Measurements from ENCODE around the gene CCDC32. TPM values are rescaled to one million over a fixed set of nuclear protein-coding genes. Genes with fewer than 3 reads are reported as not detected.
"Not testable (repeated sequence)": the region's sequence is repeated elsewhere in the genome, so short reads cannot be mapped to it uniquely, and the experiment has no call there.

The CCDC32 gene, protein sequence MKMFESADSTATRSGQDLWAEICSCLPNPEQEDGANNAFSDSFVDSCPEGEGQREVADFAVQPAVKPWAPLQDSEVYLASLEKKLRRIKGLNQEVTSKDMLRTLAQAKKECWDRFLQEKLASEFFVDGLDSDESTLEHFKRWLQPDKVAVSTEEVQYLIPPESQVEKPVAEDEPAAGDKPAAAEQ
- 26.9 and 44.0 TPM in 2 replicates for total RNA-seq

- peak; percentile 90 for DNase-seq (ENCODE audit: extremely low read depth, low read depth, low spot score)
Observed at GRCh38 chr15:40564591-40565332, at the start of gene CCDC32. Gene CCDC32 (minus strand): TSS chr15:40565042. CDS start chr15:40563015, 2,027 bp downstream.

- no peak for DNase-seq (ENCODE audit: extremely low read depth, low read depth, low spot score)
Observed at GRCh38 chr15:40613080-40613479, 48.2 kb upstream of the CCDC32 start.

GRCh38 chr15:40603935-40604334, 39.1 kb upstream of the CCDC32 start:
- no peak for DNase-seq (ENCODE audit: extremely low read depth, low read depth, low spot score)

GRCh38 chr15:40600956-40601355, 36.1 kb upstream of the CCDC32 start:
- DNase-seq (ENCODE audit: extremely low read depth, low read depth, low spot score): no peak

DNA sequence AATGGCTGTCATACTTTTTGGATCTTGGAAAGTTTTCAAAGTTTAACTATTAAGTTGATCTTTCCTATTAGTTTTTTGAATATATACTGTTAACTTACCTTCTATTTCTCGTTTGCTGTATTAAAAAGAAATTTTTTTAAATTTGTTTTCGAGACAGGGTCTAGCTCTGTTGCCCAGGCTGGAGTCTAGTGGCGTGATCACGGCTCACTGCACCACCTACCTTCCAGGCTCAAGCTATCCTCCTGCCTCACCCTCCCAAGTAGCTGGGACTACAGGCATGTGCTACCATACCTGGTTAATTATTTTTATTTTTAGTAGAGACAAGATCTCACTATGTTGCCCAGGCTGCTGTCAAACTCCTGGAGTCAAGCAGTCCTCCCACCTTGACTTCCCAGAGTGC, 33.8 kb upstream of the CCDC32 start:
- DNase-seq (ENCODE audit: extremely low read depth, low read depth, low spot score): no peak

- DNase-seq (ENCODE audit: extremely low read depth, low read depth, low spot score): no peak
Observed at GRCh38 chr15:40598126-40598525, 33.3 kb upstream of the CCDC32 start.

DNA sequence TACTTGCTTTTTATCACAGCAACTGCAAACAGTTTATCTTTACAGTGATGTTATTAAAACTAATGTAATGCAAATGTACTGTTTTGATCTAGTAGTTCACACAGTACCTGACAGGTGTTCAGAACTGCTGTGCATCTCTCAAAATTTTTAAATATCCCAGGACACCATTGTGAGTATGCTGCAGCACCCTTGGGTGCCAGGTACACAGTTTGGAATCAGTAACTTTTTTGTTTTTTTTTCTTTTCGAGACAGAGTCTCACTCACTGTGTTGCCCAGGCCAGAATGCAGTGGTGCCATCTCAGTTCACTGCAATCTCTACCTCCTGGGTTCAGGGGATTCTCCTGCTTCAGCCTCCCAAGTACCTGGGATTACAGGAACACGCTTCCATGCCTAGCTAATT, 32.2 kb upstream of the CCDC32 start:
- DNase-seq (ENCODE audit: extremely low read depth, low read depth, low spot score): no peak

GRCh38 chr15:40595773-40596172, 30.9 kb upstream of the CCDC32 start:
- DNase-seq (ENCODE audit: extremely low read depth, low read depth, low spot score): no peak

DNA sequence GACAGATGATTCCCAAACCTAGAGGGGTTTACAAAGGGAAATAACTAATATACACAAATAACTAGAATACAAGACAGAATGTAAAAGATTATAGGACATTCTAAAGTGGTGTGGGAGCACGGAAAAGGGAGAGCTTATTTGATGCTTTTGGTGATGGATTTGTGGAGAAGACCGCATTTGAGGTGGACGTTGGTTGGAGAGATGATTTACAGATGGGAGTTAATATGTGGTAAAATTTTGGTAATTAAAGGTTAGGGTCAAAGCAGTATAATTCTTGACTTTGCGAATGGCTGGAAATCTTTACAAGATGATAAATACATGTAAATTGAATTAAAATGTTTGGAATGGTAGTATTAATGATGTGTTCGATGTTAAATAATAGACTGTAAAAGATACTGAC, 30.4 kb upstream of the CCDC32 start:
- DNase-seq (ENCODE audit: extremely low read depth, low read depth, low spot score): no peak

- DNase-seq (ENCODE audit: extremely low read depth, low read depth, low spot score): no peak
Observed at GRCh38 chr15:40594429-40594836, 29.6 kb upstream of the CCDC32 start.

- DNase-seq (ENCODE audit: extremely low read depth, low read depth, low spot score): peak; percentile 97
Observed at GRCh38 chr15:40593588-40594428, 29.0 kb upstream of the CCDC32 start, which contains the start of gene KNL1. Gene KNL1 (plus strand): TSS chr15:40594249. CDS start chr15:40602932, 8,683 bp downstream.

DNA sequence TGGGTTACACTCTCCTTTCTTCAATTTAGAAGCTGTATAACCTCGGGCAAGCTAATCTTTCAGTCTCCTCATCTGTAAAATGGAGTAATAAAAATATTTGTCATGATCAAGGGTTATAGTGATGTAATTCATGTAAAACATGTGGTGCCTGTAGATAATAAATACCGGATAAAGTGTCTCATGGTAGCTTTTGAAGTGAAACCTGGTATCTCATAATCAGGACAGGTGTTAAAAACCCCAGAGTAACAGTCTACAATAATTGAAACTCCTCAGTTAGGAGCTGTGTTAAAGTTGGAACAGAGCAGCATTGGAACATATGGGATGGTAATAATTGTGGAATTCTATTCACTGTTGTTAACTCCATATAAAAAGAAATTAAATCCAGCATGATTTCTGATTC, 28.3 kb upstream of the CCDC32 start:
- DNase-seq (ENCODE audit: extremely low read depth, low read depth, low spot score): no peak

DNA sequence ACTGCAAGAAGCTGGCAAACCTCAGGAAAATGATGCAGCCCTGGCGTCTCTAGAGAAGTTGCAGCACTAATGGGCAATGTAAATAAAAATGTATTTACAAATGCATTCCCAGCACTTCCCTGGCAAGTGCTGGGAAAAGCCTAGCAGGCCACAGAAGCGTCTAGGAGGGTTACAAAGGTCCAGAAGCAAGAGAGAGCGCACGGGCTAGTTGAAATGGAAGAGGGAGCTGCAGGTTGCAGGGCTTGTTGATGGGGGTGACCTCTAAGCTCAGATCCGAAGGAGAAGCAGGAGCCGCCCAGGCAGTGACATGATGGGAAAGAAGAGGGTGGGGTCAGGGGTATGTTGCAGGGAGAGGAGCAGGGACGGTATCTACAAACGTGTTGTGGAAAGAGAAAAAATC, 26.5 kb upstream of the CCDC32 start:
- no peak for DNase-seq (ENCODE audit: extremely low read depth, low read depth, low spot score)

- DNase-seq (ENCODE audit: extremely low read depth, low read depth, low spot score): no peak
Observed at GRCh38 chr15:40590667-40591050, 25.8 kb upstream of the CCDC32 start.

DNA sequence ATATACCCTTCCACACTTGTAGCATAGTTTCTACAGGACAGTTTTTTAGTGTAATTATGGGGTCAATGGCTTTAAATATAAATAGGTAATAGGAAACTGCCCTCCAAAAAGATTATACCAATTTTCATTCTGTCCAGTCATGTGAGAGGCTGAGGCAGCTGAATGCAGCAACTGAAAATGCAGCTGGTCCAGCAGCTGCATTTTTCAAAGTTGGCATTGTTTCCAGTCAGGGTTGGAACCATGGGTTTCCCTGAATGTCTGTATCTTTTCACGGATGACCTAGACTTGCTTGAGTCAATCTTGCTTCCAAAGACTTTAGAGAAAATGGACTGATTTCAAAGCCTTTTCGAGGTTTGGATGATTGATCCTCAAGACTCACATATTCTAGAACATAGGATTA, 19.3 kb upstream of the CCDC32 start:
- no peak for DNase-seq (ENCODE audit: extremely low read depth, low read depth, low spot score)

DNA sequence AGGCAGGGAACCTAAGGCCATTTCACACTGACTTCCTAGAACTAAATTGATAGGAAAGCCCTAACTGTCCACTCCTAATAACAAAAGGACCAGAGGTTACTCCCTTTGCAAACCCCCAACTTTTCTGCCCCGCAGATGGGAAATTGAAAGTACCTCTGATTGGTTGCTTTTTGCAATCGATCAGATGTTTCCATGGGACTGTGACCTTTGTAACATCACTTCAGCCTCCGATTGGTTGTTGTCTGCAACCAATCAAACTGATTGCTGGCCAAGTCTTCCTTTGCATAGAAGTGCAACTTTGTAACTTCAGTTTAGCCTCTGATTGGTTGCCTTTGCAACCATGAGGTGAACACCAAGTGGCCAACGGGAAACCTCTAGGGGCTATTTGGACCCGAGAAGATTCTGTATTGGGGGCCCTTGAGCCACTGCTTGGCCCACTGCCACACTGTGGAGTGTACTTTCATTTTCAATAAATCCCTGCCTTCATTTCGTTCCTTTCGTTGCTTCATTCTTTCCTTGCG, 17.9 kb upstream of the CCDC32 start:
- DNase-seq (ENCODE audit: extremely low read depth, low read depth, low spot score): no peak

- DNase-seq (ENCODE audit: extremely low read depth, low read depth, low spot score): not testable (repeated sequence)
Observed at GRCh38 chr15:40581796-40582195, 17.0 kb upstream of the CCDC32 start.

DNA sequence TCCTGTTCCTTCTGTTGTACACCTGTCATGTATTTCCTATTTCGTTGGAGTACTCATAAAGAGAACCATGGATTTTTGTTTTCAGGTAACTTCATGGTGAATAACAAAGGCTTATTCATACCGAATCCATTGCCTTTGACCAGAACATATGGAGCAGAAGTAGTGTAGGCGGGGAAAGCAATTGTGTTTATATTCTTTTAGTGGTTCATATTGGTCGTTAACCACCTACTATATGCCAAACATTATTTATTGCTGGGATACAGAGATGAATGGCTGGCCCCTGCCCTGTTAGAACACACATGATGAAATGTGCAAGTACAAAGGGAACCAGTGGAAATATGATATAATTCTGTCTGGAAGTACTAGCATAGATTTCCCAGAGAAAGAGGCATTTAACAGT, 14.1 kb upstream of the CCDC32 start:
- no peak for DNase-seq (ENCODE audit: extremely low read depth, low read depth, low spot score)

GRCh38 chr15:40576914-40577313, 12.1 kb upstream of the CCDC32 start:
- not testable (repeated sequence) for DNase-seq (ENCODE audit: extremely low read depth, low read depth, low spot score)

- DNase-seq (ENCODE audit: extremely low read depth, low read depth, low spot score): no peak
Observed at GRCh38 chr15:40575113-40575512, 10.3 kb upstream of the CCDC32 start.
